Stimulated activated CD4-positive, alpha-beta T cell treated with anti-CD3 and anti-CD28 coated beads, Interleukin-2, amount 100 ng/mL, for 24 hours (primary cell): Measurements from ENCODE around the gene SEMA4D.
"Not testable (repeated sequence)": the region's sequence is repeated elsewhere in the genome, so short reads cannot be mapped to it uniquely, and the experiment has no call there.

Source experiments
- DNase-seq, 2 donors: peaks; one replicate each; pipeline ENCODE4 v3.0.0-alpha.2; 2020

The SEMA4D gene

GRCh38 chr9:89382026-89382986 is 115.6 kb downstream of the SEMA4D start:
- peak in 1 of 2 donors; percentile 33 for DNase-seq

- no peak for DNase-seq
Observed at GRCh38 chr9:89381308-89381609, 116.7 kb downstream of the SEMA4D start.

- no peak for DNase-seq
Observed at GRCh38 chr9:89380437-89381307, 117.2 kb downstream of the SEMA4D start.

GRCh38 chr9:89379508-89380115 is 118.3 kb downstream of the SEMA4D start:
- no peak for DNase-seq

GRCh38 chr9:89379031-89379430 is 118.9 kb downstream of the SEMA4D start:
- DNase-seq: no peak

GRCh38 chr9:89378541-89378940 is 119.4 kb downstream of the SEMA4D start:
- DNase-seq: no peak

- DNase-seq: no peak
Observed at GRCh38 chr9:89377411-89377810, 120.5 kb downstream of the SEMA4D start.

- no peak for DNase-seq
Observed at GRCh38 chr9:89376741-89377351, 121.1 kb downstream of the SEMA4D start.

GRCh38 chr9:89376286-89376685 is 121.6 kb downstream of the SEMA4D start:
- no peak for DNase-seq

GRCh38 chr9:89375191-89375760 is 122.6 kb downstream of the SEMA4D start:
- DNase-seq: no peak

GRCh38 chr9:89374176-89374575 is 123.7 kb downstream of the SEMA4D start:
- no peak for DNase-seq

GRCh38 chr9:89372979-89373378 is 124.9 kb downstream of the SEMA4D start:
- no peak for DNase-seq

- DNase-seq: peak in 1 of 2 donors; percentile 33
Observed at GRCh38 chr9:89372230-89372816, 125.6 kb downstream of the SEMA4D start.

GRCh38 chr9:89371791-89372190 is 126.1 kb downstream of the SEMA4D start:
- DNase-seq: not testable (repeated sequence)

- DNase-seq: no peak
Observed at GRCh38 chr9:89370593-89370992, 127.3 kb downstream of the SEMA4D start.

GRCh38 chr9:89368978-89369377 is 128.9 kb downstream of the SEMA4D start:
- DNase-seq: no peak

GRCh38 chr9:89368550-89368949 is 129.4 kb downstream of the SEMA4D start:
- DNase-seq: no peak

GRCh38 chr9:89367726-89368437 is 130.0 kb downstream of the SEMA4D start:
- DNase-seq: no peak

GRCh38 chr9:89367281-89367680 is 130.6 kb downstream of the SEMA4D start:
- DNase-seq: no peak

- no peak for DNase-seq
Observed at GRCh38 chr9:89366711-89367110, 131.2 kb downstream of the SEMA4D start.

- no peak for DNase-seq
Observed at GRCh38 chr9:89365532-89365912, 132.4 kb downstream of the SEMA4D start.
